Ishikawa (cell line): ENCODE data around the gene TOGARAM1.

Source experiments
- CEBPB ChIP-seq: IDR thresholded peaks from 2 replicates; pipeline ENCODE4 v1.6.1; 2012
- CREB1 ChIP-seq: IDR thresholded peaks from 2 replicates; pipeline ENCODE4 v1.6.1; 2012; ENCODE audit warnings: low read depth
- EGR1 ChIP-seq: IDR thresholded peaks from 2 replicates; pipeline ENCODE4 v1.6.1; 2012
- EP300 ChIP-seq: IDR thresholded peaks from 2 replicates; pipeline ENCODE4 v1.6.1; 2012; ENCODE audit warnings: borderline replicate concordance
- FOXM1 ChIP-seq: IDR thresholded peaks from 2 replicates; pipeline ENCODE4 v1.6.1; 2012; ENCODE audit warnings: low read depth, borderline replicate concordance
- NFIC ChIP-seq: IDR thresholded peaks from 2 replicates; pipeline ENCODE4 v1.6.1; 2012
- RAD21 ChIP-seq: IDR thresholded peaks from 2 replicates; pipeline ENCODE4 v1.6.1; 2012; ENCODE audit warnings: low read depth
- REST ChIP-seq: IDR thresholded peaks from 2 replicates; pipeline ENCODE4 v1.6.1; 2012; ENCODE audit warnings: low read depth, mild to moderate bottlenecking
- TAF1 ChIP-seq: IDR thresholded peaks from 2 replicates; pipeline ENCODE4 v1.6.1; 2012; ENCODE audit warnings: low read depth, mild to moderate bottlenecking
- TCF12 ChIP-seq: IDR thresholded peaks from 2 replicates; pipeline ENCODE4 v1.6.1; 2012; ENCODE audit warnings: low read depth
- TEAD4 ChIP-seq: IDR thresholded peaks from 2 replicates; pipeline ENCODE4 v1.6.1; 2012
- USF1 ChIP-seq: IDR thresholded peaks from 2 replicates; pipeline ENCODE4 v1.6.1; 2012
- YY1 ChIP-seq: IDR thresholded peaks from 2 replicates; pipeline ENCODE4 v1.6.1; 2012; ENCODE audit warnings: low read depth
- ZBTB7A ChIP-seq: IDR thresholded peaks from 2 replicates; pipeline ENCODE4 v1.6.1; 2012; ENCODE audit warnings: low read depth
- TF ChIP-seq, protein P1 (sequence below): IDR thresholded peaks from 2 replicates; pipeline ENCODE4 v1.6.1; 2012

The TOGARAM1 gene

DNA sequence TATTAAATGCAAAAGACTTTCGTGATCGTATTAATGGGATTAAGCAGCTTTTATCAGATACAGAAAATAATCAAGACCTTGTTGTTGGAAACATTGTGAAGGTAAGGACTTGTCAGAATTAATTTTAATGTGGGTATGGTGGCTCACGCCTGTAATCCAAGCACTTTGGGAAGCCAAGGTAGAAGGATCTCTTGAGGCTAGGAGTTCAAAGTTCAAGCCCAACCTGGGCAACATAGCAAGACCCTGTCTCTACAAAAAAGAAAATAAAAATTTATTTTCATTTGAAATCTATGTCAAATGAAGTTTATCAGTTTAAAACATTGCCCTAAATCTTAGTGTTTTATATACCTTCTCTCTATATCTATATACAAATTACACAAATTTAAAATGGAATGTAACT, 104.7 kb downstream of the TOGARAM1 start:
- TF ChIP-seq YY1 (no peak), CEBPB (no peak), EP300 (no peak), NFIC (no peak)

GRCh38 chr14:45068396-45068795, 106.4 kb downstream of the TOGARAM1 start:
- TF ChIP-seq CREB1 (no peak), FOXM1 (no peak), REST (no peak), TCF12 (no peak), ZBTB7A (no peak), EGR1 (no peak), USF1 (no peak), TAF1 (no peak), NFIC (no peak)

DNA sequence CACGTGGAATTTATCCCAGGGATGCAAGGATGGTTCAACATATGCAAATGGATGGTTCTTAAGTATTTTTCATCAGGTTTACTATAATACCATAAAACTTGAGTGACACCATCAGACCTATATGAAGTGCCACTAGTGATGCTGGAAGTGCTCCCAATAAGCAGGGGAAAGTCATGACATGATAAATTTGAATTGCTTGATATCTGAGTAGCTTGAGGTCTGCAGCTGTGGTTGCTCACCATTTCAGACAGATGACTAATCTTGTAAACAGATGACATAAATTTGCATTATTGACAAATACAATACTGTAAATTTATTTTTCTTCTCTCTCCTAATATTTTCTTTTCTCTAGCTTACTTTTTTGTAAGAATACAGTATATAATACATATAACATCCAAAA, 108.2 kb downstream of the TOGARAM1 start:
- TF ChIP-seq TEAD4 (no peak), CREB1 (no peak), USF1 (no peak), EGR1 (no peak), TAF1 (no peak)

- TF ChIP-seq NFIC (no peak), RAD21 (no peak), ZBTB7A (no peak), CEBPB (no peak), TEAD4 (no peak), TCF12 (no peak), USF1 (no peak)
These were observed 110.1 kb downstream of the TOGARAM1 start for GRCh38 chr14:45072126-45072525.

- TF ChIP-seq, protein P1, sequence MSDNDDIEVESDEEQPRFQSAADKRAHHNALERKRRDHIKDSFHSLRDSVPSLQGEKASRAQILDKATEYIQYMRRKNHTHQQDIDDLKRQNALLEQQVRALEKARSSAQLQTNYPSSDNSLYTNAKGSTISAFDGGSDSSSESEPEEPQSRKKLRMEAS: no peak
- no peak for TF ChIP-seq NFIC
These were observed 111.4 kb downstream of the TOGARAM1 start for GRCh38 chr14:45073231-45073879.

DNA sequence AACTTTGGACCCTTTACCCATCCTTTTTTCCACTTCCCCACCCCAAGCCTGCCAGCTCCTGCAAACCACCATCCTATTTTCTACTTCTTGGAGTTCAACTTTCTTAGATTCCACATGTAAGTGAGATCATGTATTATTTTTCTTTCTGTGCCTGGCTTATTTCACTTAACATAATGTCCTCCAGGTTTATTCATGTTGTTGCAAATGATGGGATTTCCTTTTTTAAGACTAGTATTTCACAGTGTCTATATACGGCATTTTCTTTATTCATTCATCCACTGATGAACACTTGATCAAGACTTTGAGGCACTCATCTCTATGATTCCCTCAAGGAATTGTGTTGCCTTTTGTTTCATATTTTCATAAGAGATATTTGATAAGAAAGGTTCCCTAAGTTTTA, 116.3 kb downstream of the TOGARAM1 start:
- TF ChIP-seq YY1 (no peak), TAF1 (no peak), EGR1 (no peak), RAD21 (no peak), USF1 (no peak), CREB1 (no peak), ZBTB7A (no peak), CEBPB (no peak)

DNA sequence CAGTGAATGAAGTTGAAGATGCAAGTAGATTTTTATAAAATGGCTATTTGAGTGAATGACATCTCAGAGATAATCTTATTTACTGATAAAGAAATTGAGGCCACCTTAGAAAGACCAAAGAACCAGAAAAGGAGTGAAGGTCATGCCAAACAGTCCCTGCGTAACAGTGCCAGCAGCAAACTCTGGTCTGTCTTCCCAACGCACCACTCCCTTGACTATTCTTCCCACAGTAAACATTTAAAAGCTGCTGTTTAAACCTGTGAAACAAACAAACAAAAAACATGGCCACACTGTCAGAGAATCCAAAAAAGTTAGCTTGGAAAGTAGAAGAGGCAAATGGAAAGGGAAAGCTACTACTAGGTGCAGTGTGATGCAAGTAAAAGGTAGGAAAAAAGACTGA, 120.4 kb downstream of the TOGARAM1 start:
- TF ChIP-seq REST: no peak
- no peak for TF ChIP-seq ZBTB7A
- no peak for TF ChIP-seq FOXM1
- TF ChIP-seq TCF12: no peak
- no peak for TF ChIP-seq NFIC
- no peak for TF ChIP-seq TEAD4
- TF ChIP-seq TAF1: no peak
- TF ChIP-seq EP300: no peak
- TF ChIP-seq CEBPB: no peak
- TF ChIP-seq YY1: no peak
- TF ChIP-seq RAD21: no peak
- TF ChIP-seq CREB1: no peak
- TF ChIP-seq EGR1: no peak
- TF ChIP-seq USF1: no peak
- TF ChIP-seq, protein P1: no peak
